ENCODE measurements around the gene HEPACAM. TPM values are rescaled to one million over a fixed set of nuclear protein-coding genes. Genes with fewer than 3 reads are reported as not detected.

HEPACAM gene
- total RNA-seq, 1 donor from 2014 or later = under 0.01 TPM

GRCh38 chr11:124872280-124872679 lies 63.6 kb downstream of the HEPACAM start:
- no peak for DNase-seq (ENCODE audit: low read depth)
- no peak overlapping the region for H3K4me3 ChIP-seq (ENCODE audit: low read depth, low read length)
- no peak for TF ChIP-seq CTCF (conservative IDR thresholded peaks at IDR 0.05; ENCODE audit: low read depth, low read length)

- H3K4me3 ChIP-seq (ENCODE audit: low read depth, low read length) = no peak overlapping the region
- no peak for TF ChIP-seq CTCF (conservative IDR thresholded peaks at IDR 0.05; ENCODE audit: low read depth, low read length)
- DNase-seq (ENCODE audit: low read depth) = no peak
Measured at GRCh38 chr11:124870430-124870829, 65.4 kb downstream of the HEPACAM start.

GRCh38 chr11:124869856-124870387 lies 65.9 kb downstream of the HEPACAM start:
- no peak for TF ChIP-seq CTCF (conservative IDR thresholded peaks at IDR 0.05; ENCODE audit: low read depth, low read length)
- no peak for DNase-seq (ENCODE audit: low read depth)
- no peak overlapping the region for H3K4me3 ChIP-seq (ENCODE audit: low read depth, low read length)

- no peak for DNase-seq (ENCODE audit: low read depth)
- TF ChIP-seq CTCF (conservative IDR thresholded peaks at IDR 0.05; ENCODE audit: low read depth, low read length) = no peak
- H3K4me3 ChIP-seq (ENCODE audit: low read depth, low read length) = no peak overlapping the region
Measured at GRCh38 chr11:124869331-124869730, 66.5 kb downstream of the HEPACAM start.

Other genes starting within 250 kb of the HEPACAM start
- gene NRGN, start 196.1 kb downstream of the HEPACAM start, total RNA-seq = 2.7 and 5.8 TPM in 2 replicates
- gene VSIG2, start 183.8 kb downstream of the HEPACAM start, total RNA-seq = 0.29 and 0.40 TPM in 2 replicates
- gene ESAM, start 173.8 kb downstream of the HEPACAM start, total RNA-seq = 1.8 and 9.9 TPM in 2 replicates
- 7.2 and 8.5 TPM in 2 replicates for gene MSANTD2, start 135.6 kb downstream of the HEPACAM start, total RNA-seq
- gene ROBO3, start 70.6 kb downstream of the HEPACAM start, total RNA-seq = 18.9 and 30.6 TPM in 2 replicates
- 1.4 and 1.9 TPM in 2 replicates for gene ROBO4, start 38.2 kb downstream of the HEPACAM start, total RNA-seq
- gene HEPN1, start 16.8 kb downstream of the HEPACAM start, total RNA-seq = not detected in 2 replicates
- 3.3 and 3.4 TPM in 2 replicates for gene CCDC15, start 18.2 kb upstream of the HEPACAM start, total RNA-seq
- gene SLC37A2, start 127.3 kb upstream of the HEPACAM start, total RNA-seq = 2.0 and 2.7 TPM in 2 replicates
- 8.2 and 19.7 TPM in 2 replicates for gene TMEM218, start 175.6 kb upstream of the HEPACAM start, total RNA-seq
- gene PKNOX2, start 228.7 kb upstream of the HEPACAM start, total RNA-seq = 0.14 TPM in 1 of 2 replicates, not detected in the other